HUDEP-2 (cell line): ENCODE data around the gene DIS3.
"Not testable (repeated sequence)": the region's sequence is repeated elsewhere in the genome, so short reads cannot be mapped to it uniquely, and the experiment has no call there.

ENCODE experiments used
- DNase-seq, 76 experiments: peaks; one replicate each; lab custom pipeline; 2025; ENCODE audit not compliant: unreplicated experiment in 76 of 76; lab: John Stamatoyannopoulos, UW

The DIS3 gene

DNA sequence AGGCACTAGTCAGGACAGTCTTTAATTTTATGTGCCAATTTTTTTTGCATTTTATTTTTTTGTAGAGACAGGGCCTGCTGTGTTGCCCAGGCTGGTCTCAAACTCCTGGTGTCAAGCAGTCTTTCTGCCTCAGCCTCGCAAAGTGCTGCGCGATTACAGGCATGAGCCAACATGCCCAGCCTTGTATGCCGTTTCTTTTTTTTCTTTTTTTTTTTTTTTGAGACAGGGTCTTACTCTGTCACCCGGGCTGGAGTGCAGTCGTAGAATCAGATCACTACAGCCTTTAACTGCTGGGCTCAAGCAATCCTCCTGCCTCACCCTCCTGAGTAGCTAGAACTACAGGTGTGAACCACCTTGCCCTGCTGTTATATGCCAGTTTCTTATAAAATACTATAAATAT lies 27.6 kb downstream of the DIS3 start:
- no peak for DNase-seq

DNA sequence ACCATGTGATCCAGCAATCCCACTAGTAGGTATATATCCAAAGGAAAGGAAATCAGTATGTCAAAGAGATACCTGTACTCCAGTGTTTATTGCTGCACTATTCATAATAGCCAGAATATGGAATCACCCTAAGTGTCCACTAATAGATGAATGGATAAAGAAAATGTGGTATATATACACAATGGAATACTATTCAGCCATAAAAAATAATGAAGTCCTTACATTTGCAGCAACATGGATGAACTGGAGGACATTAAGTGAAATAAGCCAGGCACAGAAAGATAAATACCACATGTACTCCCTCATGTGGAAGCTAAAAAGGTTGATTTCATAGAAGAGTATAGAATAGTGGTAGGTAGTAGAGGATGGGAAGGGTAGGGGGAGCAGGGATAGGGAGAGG lies 30.5 kb downstream of the DIS3 start:
- DNase-seq = no peak

DNA sequence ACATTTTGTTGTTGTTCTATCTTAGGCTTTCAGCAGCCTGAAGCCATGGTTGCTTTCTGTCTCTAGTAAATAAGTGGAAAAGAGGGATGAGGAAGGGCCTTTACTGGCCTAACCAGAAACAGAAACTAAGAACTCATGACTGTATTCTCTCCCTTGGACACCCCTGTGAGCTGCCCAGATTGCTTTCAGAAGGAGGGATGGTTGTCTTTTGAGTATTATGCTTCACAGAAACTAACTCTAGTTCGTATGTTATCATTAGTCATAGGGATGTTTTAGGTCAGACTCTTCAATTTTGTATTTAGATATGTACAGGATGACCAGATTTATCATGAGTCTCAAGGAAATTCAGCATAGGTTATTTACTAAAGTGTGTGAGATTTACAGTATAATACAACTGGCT lies 36.4 kb downstream of the DIS3 start:
- no peak for DNase-seq

DNA sequence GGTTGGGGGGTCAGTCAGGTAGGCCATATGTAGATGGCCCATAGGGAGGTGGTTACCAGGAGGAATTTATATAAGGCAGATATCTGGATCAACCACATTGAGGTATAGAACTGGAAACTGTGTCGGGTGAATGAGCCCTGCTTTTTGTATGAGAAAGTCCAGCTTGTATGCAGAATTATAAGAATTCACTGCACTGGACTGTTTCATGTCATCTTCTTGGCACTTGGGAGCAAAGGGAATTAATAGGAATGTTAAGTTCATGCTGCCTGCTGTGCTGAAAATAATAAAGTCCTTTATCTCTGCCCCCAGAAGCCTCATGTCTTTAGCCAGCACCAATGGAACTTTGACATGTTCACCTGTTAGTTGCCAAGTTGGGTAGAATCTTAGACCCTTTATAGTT lies 41.7 kb downstream of the DIS3 start:
- no peak for DNase-seq

DNA sequence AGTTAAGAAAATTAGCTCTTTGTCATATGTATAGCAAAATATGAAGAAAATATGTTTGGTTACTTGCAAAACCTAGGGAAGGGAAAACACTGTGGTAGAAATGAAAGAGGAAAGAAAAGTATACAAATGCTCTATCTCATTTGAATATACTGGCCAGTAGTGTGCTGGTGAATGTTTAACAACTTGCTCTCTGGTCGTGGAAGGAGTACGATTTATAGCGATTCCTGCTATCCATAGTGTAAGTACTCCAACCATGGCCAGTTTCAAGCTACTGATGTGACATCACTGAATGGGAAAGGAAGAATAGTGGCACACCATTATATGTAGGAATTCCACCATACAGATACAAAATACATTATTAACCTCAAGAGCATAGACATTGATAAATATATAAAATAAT lies 44.7 kb downstream of the DIS3 start:
- no peak for DNase-seq

DNA sequence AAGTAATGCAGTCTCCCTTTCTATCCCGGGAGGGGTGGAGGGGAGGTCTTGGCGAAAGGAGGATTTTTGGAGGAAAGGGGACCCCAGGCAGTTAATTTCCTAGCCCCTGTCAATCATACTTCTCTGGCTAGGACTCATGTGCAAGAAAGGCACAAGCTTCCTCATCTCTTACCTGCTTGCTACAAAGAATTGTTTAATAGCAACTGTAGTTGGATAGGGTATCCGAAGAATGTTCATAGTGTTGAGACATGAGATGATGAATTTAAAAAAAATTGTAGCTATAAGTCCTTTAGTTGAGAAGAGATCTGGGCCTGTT lies 53.5 kb downstream of the DIS3 start:
- no peak for DNase-seq

DNA sequence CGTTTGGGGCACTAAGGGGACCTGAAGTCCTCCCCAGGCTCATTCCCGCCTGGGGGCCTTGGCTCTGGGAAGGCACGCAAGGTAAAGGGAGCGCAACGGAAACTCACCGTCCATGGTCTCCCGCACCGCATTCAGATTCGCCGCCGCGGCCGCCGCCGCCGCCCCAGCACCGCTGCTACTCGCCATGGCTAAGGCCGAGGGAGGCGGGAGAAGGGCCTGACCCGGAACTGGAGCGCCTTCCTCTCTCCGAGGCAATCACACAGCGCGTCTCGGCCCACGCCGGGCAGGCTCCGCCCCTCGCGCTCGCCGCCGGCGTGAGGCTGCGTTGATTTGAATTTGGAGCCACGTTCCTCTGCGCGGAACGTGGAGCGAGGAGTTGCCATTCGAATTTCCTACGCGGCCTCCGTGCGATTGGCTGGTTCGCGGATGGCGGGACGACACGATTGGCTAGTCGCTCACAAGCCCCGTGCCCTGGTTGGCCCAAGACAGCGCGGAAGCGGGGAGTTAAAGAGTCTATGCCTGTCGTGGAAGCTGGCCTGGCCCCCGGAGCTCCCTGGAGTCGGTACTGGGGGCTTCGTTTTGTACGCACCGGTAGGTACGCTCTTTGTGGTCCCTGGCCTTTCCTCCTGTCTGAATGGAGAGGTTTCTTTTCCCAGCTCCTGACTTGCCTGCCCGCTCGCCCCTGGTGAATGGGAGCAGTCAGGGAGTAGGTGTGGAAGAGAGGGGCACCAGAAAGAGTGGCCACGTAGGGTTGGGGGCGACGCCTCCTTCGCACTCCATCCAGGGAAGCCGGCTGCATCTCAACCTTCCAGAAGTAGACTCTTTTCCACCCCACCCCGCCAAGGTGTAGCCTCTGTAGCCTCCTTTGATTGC lies 54.0 kb downstream of the DIS3 start, which contains the start of the genes BORA and MZT1:
BORA (plus strand) TSS at position 507 of the 873 bp plus-strand sequence. CDS start 1,018 bp downstream, outside the sequence.
MZT1 (minus strand) TSS at position 213 of the 873 bp plus-strand sequence; CDS start at position 186, 27 bp downstream.
- peak; percentile 40 to 97 (median 92) for DNase-seq

DNA sequence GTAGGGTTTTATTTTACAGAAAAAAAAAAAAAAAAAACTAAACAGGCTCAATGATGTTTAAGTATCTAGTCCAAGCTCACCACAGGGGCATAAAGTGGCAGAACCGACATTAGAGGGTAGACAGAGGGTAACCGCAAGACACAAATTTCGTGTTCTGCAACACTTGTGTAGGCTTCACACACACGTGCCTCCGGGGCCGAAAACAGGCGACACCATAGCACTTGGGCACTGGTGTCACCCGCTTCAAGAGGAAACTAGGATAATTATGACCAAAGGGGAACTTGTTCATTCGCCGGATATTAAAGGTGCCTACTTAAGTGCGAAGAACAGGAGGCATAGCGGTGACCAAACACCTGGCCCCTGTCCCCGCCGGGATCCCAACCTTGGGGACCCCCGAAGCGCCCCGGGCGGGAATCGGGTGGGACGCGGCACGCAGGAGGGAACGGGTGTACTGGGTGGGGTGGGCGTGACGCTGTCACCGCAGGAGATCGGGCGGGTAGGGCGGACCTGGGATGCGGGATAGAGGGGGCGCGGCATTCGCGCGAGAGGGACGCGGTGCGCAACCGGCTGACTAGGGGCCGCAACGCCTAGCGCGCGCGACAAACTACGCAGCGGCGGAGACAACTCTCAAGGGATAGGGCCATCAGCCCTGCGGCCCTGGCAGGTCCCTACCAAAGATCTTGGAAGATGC lies 54.8 kb downstream of the DIS3 start:
- DNase-seq = peak in 58 of 76 experiments; percentile 1 to 65 (median 40)

DNA sequence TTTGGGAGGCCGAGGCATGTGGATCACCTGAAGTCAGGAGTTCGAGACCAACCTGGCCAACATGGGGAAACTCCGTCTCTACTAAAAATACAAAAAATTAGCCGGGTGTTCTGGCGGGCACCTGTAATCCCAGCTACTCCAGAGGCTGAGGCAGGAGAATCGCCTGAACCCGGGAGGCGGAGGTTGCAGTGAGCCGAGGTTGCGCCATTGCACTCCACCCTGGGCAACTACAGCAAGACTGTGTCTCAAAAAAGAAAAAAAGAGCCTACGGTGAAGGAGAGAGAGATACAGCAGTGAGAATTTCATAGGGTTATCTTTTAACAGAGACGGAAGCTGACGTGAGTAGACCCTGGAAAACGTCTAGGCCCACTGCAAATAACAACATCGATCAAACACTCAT lies 55.5 kb downstream of the DIS3 start:
- DNase-seq = not testable (repeated sequence)

DNA sequence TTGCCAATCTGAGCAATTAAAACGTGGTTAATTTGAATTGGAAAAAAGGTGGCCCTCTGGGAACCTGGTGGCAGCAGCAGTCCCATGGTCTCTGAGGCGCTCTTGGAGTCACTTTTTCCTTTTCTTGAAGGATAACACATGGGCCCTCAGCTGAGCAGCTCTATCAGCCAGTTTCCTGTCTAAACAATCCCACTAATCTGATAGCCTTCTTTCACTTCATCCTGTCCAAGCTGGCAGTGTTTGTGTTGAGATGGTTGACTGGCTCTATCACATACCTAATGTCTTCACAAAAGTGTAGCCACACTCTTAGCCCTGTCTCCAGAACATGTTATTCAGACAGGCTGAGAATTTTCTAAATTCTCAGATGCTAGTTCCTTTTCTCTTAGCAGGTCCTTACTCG lies 64.9 kb downstream of the DIS3 start:
- DNase-seq = no peak
